K562 (cell line): Measurements from ENCODE around the gene BRWD1. TPM values are rescaled to one million over a fixed set of nuclear protein-coding genes. Genes with fewer than 3 reads are reported as not detected.

Experiments used
- BDP1 ChIP-seq: IDR thresholded peaks from 3 replicates; pipeline ENCODE4 v1.6.1; 2011; ENCODE audit not compliant: insufficient read length, insufficient read depth
- FOXJ2 ChIP-seq: fragments of 200-800 bp; sonication (Bioruptor generic); IDR thresholded peaks from 2 replicates; pipeline ENCODE4 v1.6.1; 2016; ENCODE audit warnings: missing genetic modification characterization, missing compliant biosample characterization
- FOXK1 ChIP-seq: sonication (generic); formaldehyde crosslinking; IDR thresholded peaks from 2 replicates; pipeline ENCODE4 v1.8.0; 2022; ENCODE audit warnings: missing genetic modification reagents, mild to moderate bottlenecking, borderline replicate concordance
- FOXP1 ChIP-seq: sonication (generic); formaldehyde crosslinking; IDR thresholded peaks from 2 replicates; pipeline ENCODE4 v1.8.0; 2022; ENCODE audit warnings: mild to moderate bottlenecking, missing genetic modification reagents
- HDAC2 ChIP-seq: fragments of 450-650 bp; IDR thresholded peaks from 2 replicates; pipeline ENCODE4 v1.6.1; 2016; ENCODE audit warnings: mild to moderate bottlenecking
- HMGN3 ChIP-seq: IDR thresholded peaks from 2 replicates; pipeline ENCODE4 v1.6.1; 2011; ENCODE audit warnings: borderline replicate concordance, low read depth, mild to moderate bottlenecking, mixed read lengths, low read length; ENCODE audit not compliant: insufficient read length; ENCODE audit errors: extremely low read depth
- HSF4 ChIP-seq: fragments of 250-450 bp; sonication (Bioruptor Pico); IDR thresholded peaks from 2 replicates; pipeline ENCODE4 v2.1.2; 2022; ENCODE audit warnings: mild to moderate bottlenecking, moderate library complexity, borderline replicate concordance
- MEF2D ChIP-seq: conservative IDR thresholded peaks from 2 replicates; pipeline ENCODE4 v1.6.1; 2016; ENCODE audit warnings: low read depth, missing genetic modification characterization, missing compliant biosample characterization
- MTA3 ChIP-seq: fragments of 450-650 bp; formaldehyde crosslinking; IDR thresholded peaks from 2 replicates; pipeline ENCODE4 v1.6.1; 2017; ENCODE audit warnings: mild to moderate bottlenecking, borderline replicate concordance
- MYC ChIP-seq, 2 experiments: fragments of 250-450 bp in 1 of 2; sonication (Bioruptor Pico) in 1 of 2; IDR thresholded peaks; 2 replicates each; pipeline versions ENCODE4 v1.5.1 to v1.6.1; 2012 to 2021; ENCODE audit warnings: low read depth in 2 of 2, borderline replicate concordance in 1 of 2, improper control_type of control experiment in 1 of 2, low read length in 1 of 2, mild to moderate bottlenecking in 1 of 2, moderate library complexity in 1 of 2
- PRMT5 ChIP-seq: sonication (generic); formaldehyde crosslinking; IDR thresholded peaks from 2 replicates; pipeline ENCODE4 v1.5.0; 2020; ENCODE audit warnings: missing genetic modification reagents
- RAD51 ChIP-seq: fragments of 450-650 bp; IDR thresholded peaks from 2 replicates; pipeline ENCODE4 v1.7.1; 2016; ENCODE audit warnings: low read depth, mild to moderate bottlenecking, borderline replicate concordance
- RCOR1 ChIP-seq, 2 experiments: IDR thresholded peaks; 2 replicates each; pipeline ENCODE4 v1.6.1; 2012; ENCODE audit warnings: low read depth in 2 of 2, low read length in 2 of 2, borderline replicate concordance in 1 of 2, improper control_type of control experiment in 1 of 2
- SLC30A9 ChIP-seq: fragments of 250-450 bp; sonication (Bioruptor Pico); IDR thresholded peaks from 2 replicates; pipeline ENCODE4 v1.8.0; 2022; ENCODE audit warnings: mild to moderate bottlenecking, moderate library complexity
- SP2 ChIP-seq: IDR thresholded peaks from 2 replicates; pipeline ENCODE4 v1.6.1; 2011; ENCODE audit warnings: mild to moderate bottlenecking, low read depth, low read length, moderate library complexity; ENCODE audit not compliant: poor library complexity, severe bottlenecking; ENCODE audit errors: extremely low read depth
- TBL1XR1 ChIP-seq, 2 experiments: IDR thresholded peaks; 2 replicates each; pipeline ENCODE4 v1.6.1; 2012; ENCODE audit warnings: improper control_type of control experiment in 2 of 2, low read length in 2 of 2, mild to moderate bottlenecking in 1 of 2
- TEAD1 ChIP-seq, 2 experiments: fragments of 450-650 bp in 1 of 2; sonication (generic) in 1 of 2; formaldehyde crosslinking; IDR thresholded peaks; 2 replicates each; pipeline versions ENCODE4 v1.4.0 to v1.8.0; 2020 to 2022; ENCODE audit warnings: mild to moderate bottlenecking in 2 of 2, missing genetic modification reagents in 1 of 2
- TSC22D4 ChIP-seq: fragments of 450-650 bp; IDR thresholded peaks from 2 replicates; pipeline ENCODE4 v1.6.1; 2016; ENCODE audit warnings: missing genetic modification characterization, missing biosample characterization, control low read depth
- polyA plus RNA-seq, 8 experiments: library from polyadenylated mRNA; depleted of rRNA in 4 of 8; stranded (reverse) in 5 of 8; unstranded in 3 of 8; fragments of >200 nt; fragmentation: Nextera tagmentation in 2 of 8; fragmentation: Illumina TruSeq in 1 of 8; extraction: Ambion mirVana in 2 of 8; extraction: Trizol in 1 of 8; gene quantifications; 2 replicates each; pipeline versions ENCODE4 v1.2.1 to v1.2.3, GENCODE V29; 2011 to 2014; ENCODE audit warnings: inconsistent platforms in 1 of 8, missing spikeins in 1 of 8
- total RNA-seq, 7 experiments: library from RNA; depleted of rRNA in 6 of 7; stranded (reverse); fragments of >200 nt in 6 of 7; fragmentation: Illumina TruSeq in 2 of 7; extraction: Trizol in 2 of 7; gene quantifications; 2 replicates each; pipeline versions ENCODE4 v1.2.1 to v1.2.3, GENCODE V29; 2011 to 2021; ENCODE audit warnings: low replicate concordance in 1 of 7
- TF ChIP-seq, protein P1 (sequence below): fragments of 450-650 bp; formaldehyde crosslinking; conservative IDR thresholded peaks from 2 replicates; pipeline ENCODE4 v1.4.0; 2022; ENCODE audit warnings: mild to moderate bottlenecking, missing genetic modification characterization
- TF ChIP-seq, protein P2 (sequence below): fragments of 450-650 bp; IDR thresholded peaks from 2 replicates; pipeline ENCODE4 v1.6.1; 2016
- TF ChIP-seq, protein P3 (sequence below): fragments of 450-650 bp; formaldehyde crosslinking; IDR thresholded peaks from 2 replicates; pipeline ENCODE4 v1.4.0; 2022; ENCODE audit warnings: missing genetic modification characterization
- TF ChIP-seq, protein P4 (sequence below): fragments of 250-450 bp; sonication (Bioruptor Pico); IDR thresholded peaks from 2 replicates; pipeline ENCODE4 v1.5.0; 2021

BRWD1 gene
- total and polyA plus RNA-seq, 9 of the 15 experiments (the other 6 are each of a cell fraction or from before 2014, with no cell fraction given), result 10.1 to 60.2 (median 34.1) TPM

DNA sequence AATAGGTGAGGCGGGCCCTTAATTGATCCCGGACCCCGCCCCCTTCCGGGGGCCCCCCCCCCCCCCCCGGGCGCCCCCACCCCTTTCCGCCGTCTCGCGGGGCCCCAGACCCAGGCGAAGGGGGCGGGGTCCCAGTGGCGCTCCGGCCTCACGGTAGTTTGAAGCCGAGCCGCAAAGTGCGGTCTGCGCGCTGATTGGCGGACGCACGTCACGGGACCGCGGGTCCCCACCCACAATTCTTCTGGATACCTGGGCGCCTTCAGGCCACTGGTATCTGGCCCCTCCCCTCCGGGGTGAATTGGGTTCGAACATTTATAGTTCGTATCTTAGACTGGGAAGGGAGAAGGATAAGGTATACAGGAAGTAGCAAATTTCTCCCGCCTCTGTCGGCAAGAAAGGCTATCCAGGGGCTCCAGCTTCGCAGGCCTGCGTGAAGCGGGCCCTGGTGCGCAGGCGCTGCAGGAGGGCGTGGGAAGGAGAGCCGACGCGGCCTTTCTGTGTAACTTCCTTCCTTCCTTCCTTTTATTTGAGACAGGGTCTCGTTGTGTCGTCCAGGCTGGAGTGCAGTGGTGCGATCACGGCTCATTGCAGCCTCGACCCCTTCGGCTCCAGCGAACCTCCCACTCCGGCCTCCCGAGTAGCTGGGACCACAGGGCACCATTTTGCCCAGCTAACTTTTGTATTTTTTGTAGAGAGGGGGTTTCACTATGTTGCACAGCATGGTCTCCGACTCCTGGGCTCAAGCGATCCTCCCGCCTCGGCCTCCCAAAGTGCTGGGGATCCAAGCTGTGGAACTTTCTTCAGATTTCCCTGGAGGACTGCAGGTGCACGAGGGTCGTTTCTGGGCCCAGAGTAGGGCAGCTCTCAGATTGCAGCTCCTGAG lies 36.0 kb upstream of the BRWD1 start (continued):
- peak; percentile 53 for TF ChIP-seq HMGN3
- peak; percentile 14 to 50; a peak in 1 of 4 replicates for TF ChIP-seq TEAD1 (CRISPR knock-in tag; IDR thresholded peaks at IDR 0.05)
- 0 out of 2 replicates have a peak, but pooled peaks have one; percentile 16 for TF ChIP-seq FOXP1 (CRISPR knock-in tag)
- TF ChIP-seq HDAC2, result peak; percentile 41; the same call in 1 of the 2 replicates
- TF ChIP-seq TBL1XR1 (IDR thresholded peaks at IDR 0.05; ENCODE audit: low read length in 2 of 2), result peak in 1 of 2 experiments; percentile 30; a peak in 1 of 4 replicates
- TF ChIP-seq RAD51, result peak; percentile 95
- TF ChIP-seq, protein P1, sequence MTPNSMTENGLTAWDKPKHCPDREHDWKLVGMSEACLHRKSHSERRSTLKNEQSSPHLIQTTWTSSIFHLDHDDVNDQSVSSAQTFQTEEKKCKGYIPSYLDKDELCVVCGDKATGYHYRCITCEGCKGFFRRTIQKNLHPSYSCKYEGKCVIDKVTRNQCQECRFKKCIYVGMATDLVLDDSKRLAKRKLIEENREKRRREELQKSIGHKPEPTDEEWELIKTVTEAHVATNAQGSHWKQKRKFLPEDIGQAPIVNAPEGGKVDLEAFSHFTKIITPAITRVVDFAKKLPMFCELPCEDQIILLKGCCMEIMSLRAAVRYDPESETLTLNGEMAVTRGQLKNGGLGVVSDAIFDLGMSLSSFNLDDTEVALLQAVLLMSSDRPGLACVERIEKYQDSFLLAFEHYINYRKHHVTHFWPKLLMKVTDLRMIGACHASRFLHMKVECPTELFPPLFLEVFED (CRISPR knock-in tag), result 0 out of 2 replicates have a peak, but pooled peaks have one; percentile 60
- TF ChIP-seq RCOR1 (IDR thresholded peaks at IDR 0.05; ENCODE audit: borderline replicate concordance in 1 of 2, low read depth in 2 of 2, low read length in 2 of 2), result peak in 1 of 2 experiments; percentile 18; a peak in 2 of 4 replicates
- TF ChIP-seq, protein P2, sequence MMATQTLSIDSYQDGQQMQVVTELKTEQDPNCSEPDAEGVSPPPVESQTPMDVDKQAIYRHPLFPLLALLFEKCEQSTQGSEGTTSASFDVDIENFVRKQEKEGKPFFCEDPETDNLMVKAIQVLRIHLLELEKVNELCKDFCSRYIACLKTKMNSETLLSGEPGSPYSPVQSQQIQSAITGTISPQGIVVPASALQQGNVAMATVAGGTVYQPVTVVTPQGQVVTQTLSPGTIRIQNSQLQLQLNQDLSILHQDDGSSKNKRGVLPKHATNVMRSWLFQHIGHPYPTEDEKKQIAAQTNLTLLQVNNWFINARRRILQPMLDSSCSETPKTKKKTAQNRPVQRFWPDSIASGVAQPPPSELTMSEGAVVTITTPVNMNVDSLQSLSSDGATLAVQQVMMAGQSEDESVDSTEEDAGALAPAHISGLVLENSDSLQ, result peak; percentile 40; the same call in 1 of the 2 replicates
- TF ChIP-seq TSC22D4 (tag), result no peak
- TF ChIP-seq MTA3, result 0 out of 2 replicates have a peak, but pooled peaks have one; percentile 78
- no peak for TF ChIP-seq SP2
- TF ChIP-seq, protein P3, sequence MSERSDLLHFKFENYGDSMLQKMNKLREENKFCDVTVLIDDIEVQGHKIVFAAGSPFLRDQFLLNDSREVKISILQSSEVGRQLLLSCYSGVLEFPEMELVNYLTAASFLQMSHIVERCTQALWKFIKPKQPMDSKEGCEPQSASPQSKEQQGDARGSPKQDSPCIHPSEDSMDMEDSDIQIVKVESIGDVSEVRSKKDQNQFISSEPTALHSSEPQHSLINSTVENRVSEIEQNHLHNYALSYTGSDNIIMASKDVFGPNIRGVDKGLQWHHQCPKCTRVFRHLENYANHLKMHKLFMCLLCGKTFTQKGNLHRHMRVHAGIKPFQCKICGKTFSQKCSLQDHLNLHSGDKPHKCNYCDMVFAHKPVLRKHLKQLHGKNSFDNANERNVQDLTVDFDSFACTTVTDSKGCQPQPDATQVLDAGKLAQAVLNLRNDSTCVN (CRISPR knock-in tag), result peak; percentile 66; the same call in 1 of the 2 replicates
- TF ChIP-seq FOXK1 (CRISPR knock-in tag), result 0 out of 2 replicates have a peak, but pooled peaks have one; percentile 69
- TF ChIP-seq SLC30A9, result no peak
- TF ChIP-seq HSF4 (CRISPR knock-in tag), result no peak
- TF ChIP-seq MYC (IDR thresholded peaks at IDR 0.05; ENCODE audit: low read depth, low read length), result peak; percentile 80
- TF ChIP-seq MYC (CRISPR knock-in tag; IDR thresholded peaks at IDR 0.05; ENCODE audit: borderline replicate concordance, low read depth), result peak; percentile 60; the same call in 1 of the 2 replicates
- TF ChIP-seq PRMT5 (CRISPR knock-in tag), result no peak
- 0 out of 2 replicates have a peak, but pooled peaks have one; percentile 44 for TF ChIP-seq MEF2D
- no peak for TF ChIP-seq FOXJ2
- TF ChIP-seq BDP1, result no peak
- TF ChIP-seq, protein P4, sequence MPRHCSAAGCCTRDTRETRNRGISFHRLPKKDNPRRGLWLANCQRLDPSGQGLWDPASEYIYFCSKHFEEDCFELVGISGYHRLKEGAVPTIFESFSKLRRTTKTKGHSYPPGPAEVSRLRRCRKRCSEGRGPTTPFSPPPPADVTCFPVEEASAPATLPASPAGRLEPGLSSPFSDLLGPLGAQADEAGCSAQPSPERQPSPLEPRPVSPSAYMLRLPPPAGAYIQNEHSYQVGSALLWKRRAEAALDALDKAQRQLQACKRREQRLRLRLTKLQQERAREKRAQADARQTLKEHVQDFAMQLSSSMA (CRISPR knock-in tag), result peak; percentile 82; the same call in 1 of the 2 replicates
